Liver (tissue), 9 donors: ENCODE measurements around the gene AREG. TPM values are rescaled to one million over a fixed set of nuclear protein-coding genes. Genes with fewer than 3 reads are reported as not detected.

Source experiments
- DNase-seq: peaks from one replicate; pipeline ENCODE4 v3.0.0-alpha.2; 2017; ENCODE audit warnings: low spot score
- H3K27ac ChIP-seq, 2 donors: one replicate each; pipeline ENCODE4 v1.7.0; 2013; ENCODE audit warnings: inconsistent platforms in 2 of 2, low read length in 2 of 2, control low read depth in 1 of 2, low read depth in 1 of 2, mild to moderate bottlenecking in 1 of 2
- H3K27me3 ChIP-seq, 4 donors: one replicate each; pipeline versions ENCODE4 v1.6.1 to v1.7.0; 2013; ENCODE audit warnings: low read length in 3 of 4, inconsistent platforms in 1 of 4, mild to moderate bottlenecking in 1 of 4, moderate library complexity in 1 of 4; ENCODE audit not compliant: control insufficient read depth in 4 of 4, insufficient read depth in 4 of 4
- H3K36me3 ChIP-seq, 4 donors: one replicate each; pipeline versions ENCODE4 v1.6.1 to v1.7.0; 2013; ENCODE audit warnings: low read length in 3 of 4, mild to moderate bottlenecking in 3 of 4, low read depth in 1 of 4, moderate library complexity in 1 of 4; ENCODE audit not compliant: control insufficient read depth in 4 of 4, insufficient read depth in 3 of 4
- H3K4me1 ChIP-seq, 4 donors: one replicate each; pipeline versions ENCODE4 v1.6.1 to v1.7.0; 2013; ENCODE audit warnings: low read length in 3 of 4, mild to moderate bottlenecking in 3 of 4, moderate library complexity in 1 of 4; ENCODE audit not compliant: control insufficient read depth in 4 of 4, insufficient read depth in 4 of 4
- H3K4me3 ChIP-seq, 3 donors: one replicate each; pipeline versions ENCODE4 v1.6.1 to v1.7.0; 2013; ENCODE audit warnings: low read length in 3 of 3, control low read depth in 1 of 3, low read depth in 1 of 3, mild to moderate bottlenecking in 1 of 3
- H3K9ac ChIP-seq, 2 donors: one replicate each; pipeline ENCODE4 v1.7.0; 2013; ENCODE audit warnings: low read length in 2 of 2, mild to moderate bottlenecking in 2 of 2, moderate library complexity in 2 of 2, control low read depth in 1 of 2, low read depth in 1 of 2
- H3K9me3 ChIP-seq, 4 donors: one replicate each; pipeline versions ENCODE4 v1.6.1 to v1.7.0; 2013; ENCODE audit warnings: low read length in 3 of 4; ENCODE audit not compliant: control insufficient read depth in 4 of 4
- EGR1 ChIP-seq, 2 donors: IDR thresholded peaks; 2 replicates each; pipeline ENCODE4 v1.6.1; 2016 to 2018; ENCODE audit warnings: antibody characterized with exemption in 2 of 2, low read depth in 2 of 2
- FOXA1 ChIP-seq: IDR thresholded peaks from 2 replicates; pipeline ENCODE4 v1.6.1; 2016; ENCODE audit warnings: antibody characterized with exemption
- FOXA2 ChIP-seq: IDR thresholded peaks from 2 replicates; pipeline ENCODE4 v1.6.1; 2016; ENCODE audit warnings: antibody characterized with exemption
- GABPA ChIP-seq, 2 donors: IDR thresholded peaks in 1 of 2; conservative IDR thresholded peaks in 1 of 2; 2 replicates each; pipeline ENCODE4 v1.6.1; 2016; ENCODE audit warnings: antibody characterized with exemption in 2 of 2, mild to moderate bottlenecking in 1 of 2, moderate library complexity in 1 of 2
- HNF4G ChIP-seq: IDR thresholded peaks from 2 replicates; pipeline ENCODE4 v1.6.1; 2016; ENCODE audit warnings: antibody characterized with exemption
- JUND ChIP-seq, 2 donors: IDR thresholded peaks; 2 replicates each; pipeline ENCODE4 v1.6.1; 2016; ENCODE audit warnings: antibody characterized with exemption in 2 of 2
- NR2F2 ChIP-seq: IDR thresholded peaks from 2 replicates; pipeline ENCODE4 v1.6.1; 2016; ENCODE audit warnings: antibody characterized with exemption
- RXRA ChIP-seq, 2 donors: IDR thresholded peaks; 2 replicates each; pipeline ENCODE4 v1.6.1; 2017 to 2018; ENCODE audit warnings: antibody characterized with exemption in 2 of 2, mild to moderate bottlenecking in 1 of 2
- SP1 ChIP-seq: IDR thresholded peaks from 2 replicates; pipeline ENCODE4 v1.6.1; 2018; ENCODE audit warnings: antibody characterized with exemption, mild to moderate bottlenecking
- TAF1 ChIP-seq: conservative IDR thresholded peaks from 2 replicates; pipeline ENCODE4 v1.6.1; 2016; ENCODE audit warnings: antibody characterized with exemption, mild to moderate bottlenecking
- YY1 ChIP-seq: IDR thresholded peaks from 2 replicates; pipeline ENCODE4 v1.6.1; 2016; ENCODE audit warnings: antibody characterized with exemption, mild to moderate bottlenecking
- WGBS: extraction: QIAGEN DNeasy Blood & Tissue Kit; methylation state at CpG from one replicate; pipeline ENCODE4 v1.1.7; 2013; 5-methylcytosine and 5-hydroxymethylcytosine counted together
- polyA plus RNA-seq, 2 donors: library from polyadenylated mRNA; stranded (reverse) in 1 of 2; unstranded in 1 of 2; fragments of 200-250 nt in 1 of 2; fragments of >200 nt in 1 of 2; fragmentation: Nextera tagmentation in 1 of 2; extraction: Ambion mirVana in 1 of 2; gene quantifications; one replicate each; pipeline versions ENCODE4 v1.2.1 to v1.2.3, GENCODE V29; 2013 to 2015
- total RNA-seq, 2 donors: library from RNA; depleted of rRNA; stranded (reverse); fragments of >200 nt; gene quantifications; one replicate each; pipeline ENCODE4 v1.2.3, GENCODE V29; 2014
- TF ChIP-seq, protein P1 (sequence below): fragments of 150-350 bp; IDR thresholded peaks from 2 replicates; pipeline ENCODE4 v1.5.1; 2017; ENCODE audit warnings: improper control_type of control experiment, low read depth, low read length; ENCODE audit not compliant: missing input control
- TF ChIP-seq, protein P2 (sequence below): IDR thresholded peaks from 2 replicates; pipeline ENCODE4 v1.6.1; 2016; ENCODE audit warnings: antibody characterized with exemption, mild to moderate bottlenecking
- TF ChIP-seq, protein P3 (sequence below): IDR thresholded peaks from 2 replicates; pipeline ENCODE4 v1.6.1; 2016; ENCODE audit warnings: antibody characterized with exemption
- TF ChIP-seq, protein P4 (sequence below): IDR thresholded peaks from 2 replicates; pipeline ENCODE4 v1.6.1; 2016; ENCODE audit warnings: antibody characterized with exemption
- TF ChIP-seq, protein P5 (sequence below): IDR thresholded peaks from 2 replicates; pipeline ENCODE4 v1.6.1; 2016; ENCODE audit warnings: antibody characterized with exemption
- donor health status: healthy.
- donor health status: healthy.
- donor health status: healthy.
- donor health status: healthy.
- donor health status: healthy.

AREG gene
- total and polyA plus RNA-seq, 4 donors: 0.06 to 0.71 TPM; not detected in 2

DNA sequence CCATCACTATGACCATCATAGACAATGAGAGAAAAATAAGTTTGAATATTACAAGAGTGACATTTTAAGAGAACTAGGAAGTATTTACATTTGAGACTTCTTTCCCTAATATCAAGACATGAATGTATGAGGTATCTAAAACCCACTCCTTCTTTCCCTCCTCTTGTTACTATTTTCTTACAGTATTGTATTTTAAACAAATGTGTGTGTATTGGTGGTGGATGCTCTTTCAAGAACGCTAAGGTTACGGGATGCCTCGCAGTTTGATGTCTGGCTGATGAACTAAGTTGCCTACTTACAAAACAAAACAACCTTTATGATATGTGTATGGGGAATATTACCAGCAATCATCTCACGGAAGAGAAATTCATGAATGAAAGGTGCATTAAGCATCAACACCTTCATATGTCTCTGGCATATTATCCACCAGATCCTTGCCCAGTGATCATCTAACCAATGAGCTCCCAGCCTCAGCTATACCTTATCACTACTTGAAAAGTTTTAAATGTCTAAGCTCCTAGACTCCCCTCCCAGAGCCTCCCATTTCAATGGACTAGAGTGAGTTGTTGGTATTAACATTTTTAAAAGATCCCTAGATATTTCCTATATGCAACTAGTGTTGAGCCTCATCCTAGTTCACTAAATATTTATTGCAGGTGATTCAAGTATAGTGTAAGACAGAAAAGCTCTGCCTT is 10.6 kb downstream of the AREG start:
- H3K36me3 ChIP-seq: no peaks in the 10 kb centered on the region
- H3K4me3 ChIP-seq: no peak overlapping the region
- DNase-seq: no peak
- no peak overlapping the region for H3K27ac ChIP-seq
- H3K9ac ChIP-seq: no peak overlapping the region
- WGBS: 90% methylated on average over 4 of the region's 4 CpGs
- no peaks in the 10 kb centered on the region for H3K4me1 ChIP-seq
- no peak for TF ChIP-seq EGR1 (IDR thresholded peaks at IDR 0.05; ENCODE audit: low read depth in 2 of 2)
- TF ChIP-seq, protein P1, sequence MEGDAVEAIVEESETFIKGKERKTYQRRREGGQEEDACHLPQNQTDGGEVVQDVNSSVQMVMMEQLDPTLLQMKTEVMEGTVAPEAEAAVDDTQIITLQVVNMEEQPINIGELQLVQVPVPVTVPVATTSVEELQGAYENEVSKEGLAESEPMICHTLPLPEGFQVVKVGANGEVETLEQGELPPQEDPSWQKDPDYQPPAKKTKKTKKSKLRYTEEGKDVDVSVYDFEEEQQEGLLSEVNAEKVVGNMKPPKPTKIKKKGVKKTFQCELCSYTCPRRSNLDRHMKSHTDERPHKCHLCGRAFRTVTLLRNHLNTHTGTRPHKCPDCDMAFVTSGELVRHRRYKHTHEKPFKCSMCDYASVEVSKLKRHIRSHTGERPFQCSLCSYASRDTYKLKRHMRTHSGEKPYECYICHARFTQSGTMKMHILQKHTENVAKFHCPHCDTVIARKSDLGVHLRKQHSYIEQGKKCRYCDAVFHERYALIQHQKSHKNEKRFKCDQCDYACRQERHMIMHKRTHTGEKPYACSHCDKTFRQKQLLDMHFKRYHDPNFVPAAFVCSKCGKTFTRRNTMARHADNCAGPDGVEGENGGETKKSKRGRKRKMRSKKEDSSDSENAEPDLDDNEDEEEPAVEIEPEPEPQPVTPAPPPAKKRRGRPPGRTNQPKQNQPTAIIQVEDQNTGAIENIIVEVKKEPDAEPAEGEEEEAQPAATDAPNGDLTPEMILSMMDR: no peak
- TF ChIP-seq, protein P2, sequence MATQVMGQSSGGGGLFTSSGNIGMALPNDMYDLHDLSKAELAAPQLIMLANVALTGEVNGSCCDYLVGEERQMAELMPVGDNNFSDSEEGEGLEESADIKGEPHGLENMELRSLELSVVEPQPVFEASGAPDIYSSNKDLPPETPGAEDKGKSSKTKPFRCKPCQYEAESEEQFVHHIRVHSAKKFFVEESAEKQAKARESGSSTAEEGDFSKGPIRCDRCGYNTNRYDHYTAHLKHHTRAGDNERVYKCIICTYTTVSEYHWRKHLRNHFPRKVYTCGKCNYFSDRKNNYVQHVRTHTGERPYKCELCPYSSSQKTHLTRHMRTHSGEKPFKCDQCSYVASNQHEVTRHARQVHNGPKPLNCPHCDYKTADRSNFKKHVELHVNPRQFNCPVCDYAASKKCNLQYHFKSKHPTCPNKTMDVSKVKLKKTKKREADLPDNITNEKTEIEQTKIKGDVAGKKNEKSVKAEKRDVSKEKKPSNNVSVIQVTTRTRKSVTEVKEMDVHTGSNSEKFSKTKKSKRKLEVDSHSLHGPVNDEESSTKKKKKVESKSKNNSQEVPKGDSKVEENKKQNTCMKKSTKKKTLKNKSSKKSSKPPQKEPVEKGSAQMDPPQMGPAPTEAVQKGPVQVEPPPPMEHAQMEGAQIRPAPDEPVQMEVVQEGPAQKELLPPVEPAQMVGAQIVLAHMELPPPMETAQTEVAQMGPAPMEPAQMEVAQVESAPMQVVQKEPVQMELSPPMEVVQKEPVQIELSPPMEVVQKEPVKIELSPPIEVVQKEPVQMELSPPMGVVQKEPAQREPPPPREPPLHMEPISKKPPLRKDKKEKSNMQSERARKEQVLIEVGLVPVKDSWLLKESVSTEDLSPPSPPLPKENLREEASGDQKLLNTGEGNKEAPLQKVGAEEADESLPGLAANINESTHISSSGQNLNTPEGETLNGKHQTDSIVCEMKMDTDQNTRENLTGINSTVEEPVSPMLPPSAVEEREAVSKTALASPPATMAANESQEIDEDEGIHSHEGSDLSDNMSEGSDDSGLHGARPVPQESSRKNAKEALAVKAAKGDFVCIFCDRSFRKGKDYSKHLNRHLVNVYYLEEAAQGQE: no peak
- no peak for TF ChIP-seq YY1
- no peak for TF ChIP-seq GABPA (IDR thresholded peaks at IDR 0.05 in 1 of 2, conservative IDR thresholded peaks at IDR 0.05 in 1 of 2)
- no peak for TF ChIP-seq RXRA (IDR thresholded peaks at IDR 0.05)
- no peak for TF ChIP-seq SP1
- TF ChIP-seq, protein P3, sequence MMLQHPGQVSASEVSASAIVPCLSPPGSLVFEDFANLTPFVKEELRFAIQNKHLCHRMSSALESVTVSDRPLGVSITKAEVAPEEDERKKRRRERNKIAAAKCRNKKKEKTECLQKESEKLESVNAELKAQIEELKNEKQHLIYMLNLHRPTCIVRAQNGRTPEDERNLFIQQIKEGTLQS: no peak
- TF ChIP-seq NR2F2: no peak
- TF ChIP-seq FOXA2: no peak
- TF ChIP-seq, protein P4, sequence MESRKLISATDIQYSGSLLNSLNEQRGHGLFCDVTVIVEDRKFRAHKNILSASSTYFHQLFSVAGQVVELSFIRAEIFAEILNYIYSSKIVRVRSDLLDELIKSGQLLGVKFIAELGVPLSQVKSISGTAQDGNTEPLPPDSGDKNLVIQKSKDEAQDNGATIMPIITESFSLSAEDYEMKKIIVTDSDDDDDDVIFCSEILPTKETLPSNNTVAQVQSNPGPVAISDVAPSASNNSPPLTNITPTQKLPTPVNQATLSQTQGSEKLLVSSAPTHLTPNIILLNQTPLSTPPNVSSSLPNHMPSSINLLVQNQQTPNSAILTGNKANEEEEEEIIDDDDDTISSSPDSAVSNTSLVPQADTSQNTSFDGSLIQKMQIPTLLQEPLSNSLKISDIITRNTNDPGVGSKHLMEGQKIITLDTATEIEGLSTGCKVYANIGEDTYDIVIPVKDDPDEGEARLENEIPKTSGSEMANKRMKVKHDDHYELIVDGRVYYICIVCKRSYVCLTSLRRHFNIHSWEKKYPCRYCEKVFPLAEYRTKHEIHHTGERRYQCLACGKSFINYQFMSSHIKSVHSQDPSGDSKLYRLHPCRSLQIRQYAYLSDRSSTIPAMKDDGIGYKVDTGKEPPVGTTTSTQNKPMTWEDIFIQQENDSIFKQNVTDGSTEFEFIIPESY: no peak
- no peak for TF ChIP-seq FOXA1
- no peak for TF ChIP-seq HNF4G
- no peak for TF ChIP-seq TAF1
- no peak for TF ChIP-seq JUND (IDR thresholded peaks at IDR 0.05)
- TF ChIP-seq, protein P5, sequence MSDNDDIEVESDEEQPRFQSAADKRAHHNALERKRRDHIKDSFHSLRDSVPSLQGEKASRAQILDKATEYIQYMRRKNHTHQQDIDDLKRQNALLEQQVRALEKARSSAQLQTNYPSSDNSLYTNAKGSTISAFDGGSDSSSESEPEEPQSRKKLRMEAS: no peak
- H3K9me3 ChIP-seq: peaks cover 0 to 1% (median 0%) of the 10 kb centered on the region in 4 donors
- peaks cover 0 to 5% (median 0%) of the 10 kb centered on the region in 4 donors for H3K27me3 ChIP-seq
